H9 (cell line): ENCODE data around the gene ETFB. TPM values are rescaled to one million over a fixed set of nuclear protein-coding genes. Genes with fewer than 3 reads are reported as not detected.

ENCODE experiments used
- DNase-seq: peaks from one replicate; pipeline ENCODE4 v3.0.0-alpha.2; 2017
- H2AFZ ChIP-seq: one replicate; pipeline ENCODE4 v1.6.1; 2013; ENCODE audit warnings: mild to moderate bottlenecking, low read length, control low read depth, moderate library complexity
- H2AK5ac ChIP-seq: 2 replicates; pipeline ENCODE4 v1.6.1; 2013; ENCODE audit warnings: low read length, control low read depth, mixed read lengths; ENCODE audit not compliant: insufficient read length
- H2BK120ac ChIP-seq: one replicate; pipeline ENCODE4 v1.6.1; 2013; ENCODE audit warnings: low read depth, mild to moderate bottlenecking, low read length, control low read depth, inconsistent platforms; ENCODE audit not compliant: poor library complexity, severe bottlenecking
- H2BK12ac ChIP-seq: 2 replicates; pipeline ENCODE4 v1.6.1; 2013; ENCODE audit warnings: low read length, control low read depth, mixed read lengths, low read depth; ENCODE audit not compliant: insufficient read length
- H2BK15ac ChIP-seq: 2 replicates; pipeline ENCODE4 v1.6.1; 2013; ENCODE audit warnings: low read depth, low read length, control low read depth
- H2BK20ac ChIP-seq: one replicate; pipeline ENCODE4 v1.6.1; 2013; ENCODE audit warnings: low read depth, mild to moderate bottlenecking, low read length, control low read depth, inconsistent platforms; ENCODE audit not compliant: poor library complexity, severe bottlenecking
- H2BK5ac ChIP-seq: 2 replicates; pipeline ENCODE4 v1.6.1; 2013; ENCODE audit warnings: low read length, control low read depth, mixed read lengths; ENCODE audit not compliant: insufficient read length
- H3K14ac ChIP-seq: 2 replicates; pipeline ENCODE4 v1.6.1; 2013; ENCODE audit warnings: low read length, control low read depth; ENCODE audit not compliant: insufficient read depth
- H3K18ac ChIP-seq: 2 replicates; pipeline ENCODE4 v1.6.1; 2013; ENCODE audit warnings: low read depth, mild to moderate bottlenecking, mixed read lengths, low read length, control low read depth; ENCODE audit not compliant: insufficient read length
- H3K23ac ChIP-seq: 2 replicates; pipeline ENCODE4 v1.6.1; 2013; ENCODE audit warnings: low read length, control low read depth, mixed read lengths, low read depth; ENCODE audit not compliant: insufficient read length
- H3K23me2 ChIP-seq: 2 replicates; pipeline ENCODE4 v1.6.1; 2013; ENCODE audit warnings: low read depth, mild to moderate bottlenecking, mixed read lengths, low read length, control low read depth; ENCODE audit not compliant: insufficient read length, poor library complexity, severe bottlenecking
- H3K27ac ChIP-seq: 2 replicates; pipeline ENCODE4 v1.5.1; 2013; ENCODE audit warnings: low read length, control low read depth, mixed read lengths, low read depth; ENCODE audit not compliant: insufficient read length
- H3K27me3 ChIP-seq: 2 replicates; pipeline ENCODE4 v1.6.1; 2013; ENCODE audit warnings: low read length, control low read depth, inconsistent platforms; ENCODE audit not compliant: insufficient read depth
- H3K4ac ChIP-seq: 2 replicates; pipeline ENCODE4 v1.6.1; 2013; ENCODE audit warnings: low read depth, mild to moderate bottlenecking, control low read depth, inconsistent platforms, low read length, moderate library complexity
- H3K4me1 ChIP-seq: 2 replicates; pipeline ENCODE4 v1.6.1; 2013; ENCODE audit warnings: low read length, control low read depth, inconsistent platforms; ENCODE audit not compliant: insufficient read depth
- H3K4me2 ChIP-seq: 2 replicates; pipeline ENCODE4 v1.6.1; 2013; ENCODE audit warnings: low read length, control low read depth, mixed read lengths; ENCODE audit not compliant: insufficient read length, insufficient read depth
- H3K56ac ChIP-seq: 2 replicates; pipeline ENCODE4 v1.6.1; 2013; ENCODE audit warnings: low read depth, mild to moderate bottlenecking, mixed read lengths, low read length, control low read depth; ENCODE audit not compliant: insufficient read length
- H3K79me1 ChIP-seq: 2 replicates; pipeline ENCODE4 v1.6.1; 2013; ENCODE audit warnings: low read depth, mild to moderate bottlenecking, moderate library complexity, low read length, control low read depth, inconsistent platforms; ENCODE audit not compliant: insufficient read depth, poor library complexity, severe bottlenecking
- H3K79me2 ChIP-seq: 2 replicates; pipeline ENCODE4 v1.6.1; 2013; ENCODE audit warnings: low read length, control low read depth, inconsistent platforms; ENCODE audit not compliant: insufficient read depth
- H3K9ac ChIP-seq: 2 replicates; pipeline ENCODE4 v1.6.1; 2013; ENCODE audit warnings: low read length, control low read depth, mixed read lengths; ENCODE audit not compliant: insufficient read length; ENCODE audit errors: extremely low read depth
- H3K9me3 ChIP-seq: one replicate; pipeline ENCODE4 v1.6.1; 2013; ENCODE audit warnings: low read depth, low read length, inconsistent platforms; ENCODE audit not compliant: control insufficient read depth
- H3T11ph ChIP-seq: one replicate; pipeline ENCODE4 v1.6.1; 2013; ENCODE audit warnings: mild to moderate bottlenecking, low read length, control low read depth, inconsistent platforms
- H4K20me1 ChIP-seq: one replicate; pipeline ENCODE4 v1.6.1; 2013; ENCODE audit not compliant: control insufficient read depth, insufficient read length, insufficient read depth
- H4K5ac ChIP-seq: 2 replicates; pipeline ENCODE4 v1.6.1; 2013; ENCODE audit warnings: low read depth, mild to moderate bottlenecking, mixed read lengths, low read length, control low read depth; ENCODE audit not compliant: insufficient read length
- H4K8ac ChIP-seq: replicated peaks from 2 replicates; pipeline ENCODE4 v1.6.1; 2013; ENCODE audit warnings: low read length, control low read depth, mixed read lengths, low read depth; ENCODE audit not compliant: insufficient read length
- H4K91ac ChIP-seq: 2 replicates; pipeline ENCODE4 v1.6.1; 2013; ENCODE audit warnings: low read depth, mild to moderate bottlenecking, moderate library complexity, mixed read lengths, low read length, control low read depth; ENCODE audit not compliant: insufficient read length
- H3K27ac Mint-ChIP-seq, 3 experiments: 2 replicates in 2 of 3; 3 replicates in 1 of 3; pipeline ENCODE4 v1.8.0; 2020 to 2021; ENCODE audit warnings: mixed read lengths in 3 of 3, mild to moderate bottlenecking in 1 of 3, moderate library complexity in 1 of 3
- H3K27me3 Mint-ChIP-seq: 2 replicates; pipeline ENCODE4 v1.8.0; 2021; ENCODE audit warnings: low read depth, mild to moderate bottlenecking, moderate library complexity, mixed read lengths
- H3K36me3 Mint-ChIP-seq, 3 experiments: 2 replicates in 2 of 3; 3 replicates in 1 of 3; pipeline ENCODE4 v1.8.0; 2020 to 2021; ENCODE audit warnings: low read depth in 3 of 3, mixed read lengths in 3 of 3; ENCODE audit not compliant: insufficient read depth in 1 of 3
- H3K4me1 Mint-ChIP-seq, 2 experiments: 2 replicates each; pipeline ENCODE4 v1.8.0; 2020; ENCODE audit warnings: mixed read lengths in 2 of 2
- H3K4me3 Mint-ChIP-seq, 2 experiments: 2 replicates in 1 of 2; 3 replicates in 1 of 2; pipeline ENCODE4 v1.8.0; 2020 to 2021; ENCODE audit warnings: mild to moderate bottlenecking in 2 of 2, mixed read lengths in 2 of 2, moderate library complexity in 1 of 2
- H3K9me3 Mint-ChIP-seq, 2 experiments: 2 replicates in 1 of 2; 3 replicates in 1 of 2; pipeline ENCODE4 v1.8.0; 2020; ENCODE audit warnings: mild to moderate bottlenecking in 2 of 2, mixed read lengths in 2 of 2, moderate library complexity in 1 of 2
- CTCF ChIP-seq: fragments of 200-600 bp; sonication (generic); conservative IDR thresholded peaks from 3 replicates; pipeline ENCODE4 v1.8.0; 2021; ENCODE audit warnings: antibody characterized with exemption, mild to moderate bottlenecking
- WGBS: extraction: QIAGEN DNeasy Blood & Tissue Kit; methylation state at CpG from one replicate; pipeline ENCODE4 v1.1.7; 2013; ENCODE audit warnings: missing lambda C conversion rate, low lambda C conversion rate, mixed read lengths; ENCODE audit not compliant: insufficient read length; ENCODE audit errors: extremely low coverage; 5-methylcytosine and 5-hydroxymethylcytosine counted together
- total RNA-seq: library from RNA; stranded (reverse); gene quantifications from 2 replicates; pipeline ENCODE4 v1.2.1, GENCODE V29; 2021

The ETFB gene
- total RNA-seq, 1 experiment from 2014 or later, result 49.4 TPM

GRCh38 chr19:51367255-51367564, 1.0 kb upstream of the ETFB start:
- WGBS, result no CpG with 5 or more reads among the region's 15 CpGs
- no peak overlapping the region for H3K27ac ChIP-seq

More at GRCh38 chr19:51367255-51367564, 1.0 kb upstream of the ETFB start:
- H3K27me3 ChIP-seq, result no peaks in the 10 kb centered on the region
- peak overlapping the region in 2 of 3 experiments; percentile 92 to 98; a peak in 3 of 7 replicates for H3K27ac Mint-ChIP-seq
- H3K14ac ChIP-seq, result no peak overlapping the region
- no peak overlapping the region for H3K23ac ChIP-seq
- no peak overlapping the region for H2AFZ ChIP-seq
- no peak overlapping the region for H3K56ac ChIP-seq
- H3K4me1 ChIP-seq, result no peaks in the 10 kb centered on the region
- H2AK5ac ChIP-seq, result no peak overlapping the region
- H3K36me3 Mint-ChIP-seq, result no peaks in the 10 kb centered on the region
- H2BK15ac ChIP-seq, result no peak overlapping the region
- no peak overlapping the region for H3K18ac ChIP-seq
- no peak overlapping the region for H3K4ac ChIP-seq
- H2BK5ac ChIP-seq, result no peak overlapping the region
- no peak overlapping the region for H4K5ac ChIP-seq
- H3K9me3 Mint-ChIP-seq, result no peaks in the 10 kb centered on the region
- peaks cover 21% of the 10 kb centered on the region for H3K23me2 ChIP-seq
- TF ChIP-seq CTCF, result no peak
- DNase-seq, result no peak
- H3K9me3 ChIP-seq, result no peaks in the 10 kb centered on the region
- H2BK12ac ChIP-seq, result no peak overlapping the region
- H3K4me2 ChIP-seq, result peak overlapping the region; percentile 69
- peaks cover 36 to 40% of the 10 kb centered on the region in 2 experiments for H3K4me1 Mint-ChIP-seq
- peak overlapping the region; percentile 14 for H3K9ac ChIP-seq
- no peak overlapping the region for H2BK120ac ChIP-seq
- H3K79me1 ChIP-seq, result no peaks in the 10 kb centered on the region
- H3K79me2 ChIP-seq, result no peaks in the 10 kb centered on the region
- H4K91ac ChIP-seq, result no peak overlapping the region
- H3T11ph ChIP-seq, result no peak overlapping the region
- no peak overlapping the region for H4K8ac ChIP-seq
- no peak overlapping the region for H2BK20ac ChIP-seq
- peak overlapping the region; percentile 95 to 100 for H3K4me3 Mint-ChIP-seq
- H3K27me3 Mint-ChIP-seq, result peaks cover 8% of the 10 kb centered on the region
- H4K20me1 ChIP-seq, result no peaks in the 10 kb centered on the region
